Retinal pigment epithelial cell (primary cell): ENCODE measurements around the gene CEP164.

ENCODE experiments used
- DNase-seq: peaks from one replicate; pipeline ENCODE4 v3.0.0-alpha.2; 2010; ENCODE audit warnings: low read depth
- H3K4me3 ChIP-seq: 2 replicates; pipeline ENCODE4 v1.5.1; 2011; ENCODE audit warnings: mild to moderate bottlenecking, low read length, control low read depth, moderate library complexity
- CTCF ChIP-seq: conservative IDR thresholded peaks from 2 replicates; pipeline ENCODE4 v1.5.1; 2011; ENCODE audit warnings: low read depth, low read length, control low read depth, inconsistent platforms

The CEP164 gene

GRCh38 chr11:117385471-117385870 is 57.8 kb downstream of the CEP164 start:
- H3K4me3 ChIP-seq = no peak overlapping the region
- TF ChIP-seq CTCF = no peak
- no peak for DNase-seq

DNA sequence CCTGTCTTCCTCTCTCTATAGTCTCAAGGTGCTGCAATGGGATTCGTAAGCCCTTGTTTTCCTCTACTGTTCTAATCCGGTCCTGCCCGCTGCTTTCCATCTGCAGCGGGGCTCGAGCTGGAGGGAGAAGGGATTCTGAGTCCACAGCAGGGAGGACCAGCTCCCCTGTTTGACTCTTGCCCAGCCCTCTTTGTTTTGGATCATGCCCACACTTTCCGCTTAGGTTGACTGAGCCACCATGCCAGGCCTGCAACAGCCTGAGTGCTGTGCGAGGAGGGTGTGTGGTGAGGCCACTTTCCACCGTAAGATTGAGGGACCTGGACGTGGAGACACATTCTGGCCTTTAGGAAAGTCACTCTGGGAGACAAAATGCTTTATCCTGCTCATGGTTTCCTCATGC is 58.3 kb downstream of the CEP164 start:
- H3K4me3 ChIP-seq = no peak overlapping the region
- TF ChIP-seq CTCF = no peak
- DNase-seq = no peak

- no peak for TF ChIP-seq CTCF
- no peak overlapping the region for H3K4me3 ChIP-seq
- no peak for DNase-seq
Measured at GRCh38 chr11:117387992-117388755, 60.5 kb downstream of the CEP164 start.

DNA sequence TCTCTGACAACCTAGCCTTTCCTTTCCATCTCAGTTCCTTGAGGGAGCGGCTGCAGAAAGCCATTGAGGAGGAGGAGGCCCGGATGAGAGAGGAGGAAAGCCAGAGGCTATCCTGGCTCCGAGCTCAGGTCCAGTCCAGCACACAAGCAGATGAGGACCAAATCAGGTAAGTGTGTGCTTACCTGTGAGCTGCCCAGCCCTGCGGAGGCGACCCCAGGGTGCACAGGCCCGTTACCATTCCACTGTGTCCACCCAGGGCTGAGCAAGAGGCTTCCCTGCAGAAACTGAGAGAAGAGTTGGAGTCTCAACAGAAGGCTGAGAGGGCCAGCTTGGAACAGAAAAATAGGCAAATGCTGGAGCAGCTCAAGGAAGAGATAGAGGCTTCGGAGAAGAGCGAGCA is 63.1 kb downstream of the CEP164 start:
- TF ChIP-seq CTCF = no peak
- H3K4me3 ChIP-seq = no peak overlapping the region
- DNase-seq = no peak

DNA sequence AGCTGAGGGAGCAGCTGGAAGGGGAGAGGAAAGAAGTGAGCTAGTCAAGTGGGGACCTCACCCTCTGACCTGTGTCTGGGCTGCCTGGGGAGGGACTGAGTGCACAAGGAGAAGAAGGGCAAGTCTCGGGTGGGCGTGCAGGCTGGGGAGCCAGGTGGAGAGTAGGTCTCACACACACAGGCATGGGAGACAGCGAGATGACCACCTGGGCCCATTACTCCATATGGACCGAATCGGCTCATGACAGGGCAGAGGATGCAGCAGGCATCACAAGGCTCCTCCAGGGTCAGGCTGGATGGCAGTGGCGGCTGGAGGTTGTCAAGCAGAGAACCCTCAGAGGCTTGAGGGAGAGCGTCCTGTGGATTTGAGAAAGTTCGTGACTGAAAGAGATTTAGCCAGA is 63.5 kb downstream of the CEP164 start:
- no peak overlapping the region for H3K4me3 ChIP-seq
- DNase-seq = no peak
- TF ChIP-seq CTCF = no peak

GRCh38 chr11:117392001-117392690 is 64.5 kb downstream of the CEP164 start:
- TF ChIP-seq CTCF = no peak
- no peak overlapping the region for H3K4me3 ChIP-seq
- no peak for DNase-seq

DNA sequence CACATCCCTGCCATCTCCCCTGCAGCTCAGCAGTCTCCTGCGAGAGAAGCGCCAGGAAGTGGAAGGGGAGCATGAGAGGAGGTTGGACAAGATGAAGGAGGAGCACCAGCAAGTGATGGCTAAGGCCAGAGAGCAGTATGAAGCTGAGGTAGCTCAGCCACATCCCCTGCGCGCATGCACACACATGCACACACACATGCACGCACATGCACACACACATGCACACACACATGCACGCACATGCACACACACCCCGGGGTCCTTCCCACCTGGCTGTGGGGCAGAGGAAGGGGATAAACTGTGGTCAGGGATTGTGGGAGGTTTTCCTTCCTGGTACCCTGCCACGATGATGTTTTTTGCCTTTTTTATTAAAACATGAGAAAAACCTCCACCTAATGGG is 65.3 kb downstream of the CEP164 start:
- H3K4me3 ChIP-seq = no peak overlapping the region
- no peak for DNase-seq
- no peak for TF ChIP-seq CTCF
